Astrocyte (in vitro differentiated cells and primary cell): Measurements from ENCODE around the gene SIX3. TPM values are rescaled to one million over a fixed set of nuclear protein-coding genes. Genes with fewer than 3 reads are reported as not detected.

Experiments used
- DNase-seq: peaks from one replicate; pipeline ENCODE4 v3.0.0-alpha.2; 2010; ENCODE audit warnings: low read depth
- FAIRE-seq: peaks from 2 replicates; lab custom pipeline; 2011; peaks lifted over from hg19 to GRCh38; lab: Jason Lieb, UNC
- H2AFZ ChIP-seq: 2 replicates; pipeline ENCODE4 v1.6.0; 2012; ENCODE audit warnings: low read depth, low read length, inconsistent platforms
- H3K27ac ChIP-seq: 2 replicates; pipeline ENCODE4 v1.5.1; 2011; ENCODE audit warnings: low read depth, low read length, inconsistent platforms
- H3K27me3 ChIP-seq: 2 replicates; pipeline ENCODE4 v1.6.0; 2011; ENCODE audit warnings: low read length, inconsistent platforms; ENCODE audit not compliant: insufficient read depth
- H3K36me3 ChIP-seq: 2 replicates; pipeline ENCODE4 v1.5.1; 2011; ENCODE audit warnings: low read length, inconsistent platforms; ENCODE audit not compliant: insufficient read depth
- H3K4me1 ChIP-seq: 2 replicates; pipeline ENCODE4 v1.5.1; 2011; ENCODE audit warnings: low read length, inconsistent platforms; ENCODE audit not compliant: insufficient read depth
- H3K4me2 ChIP-seq: 2 replicates; pipeline ENCODE4 v1.6.0; 2012; ENCODE audit warnings: low read length, inconsistent platforms
- H3K4me3 ChIP-seq: 2 replicates; pipeline ENCODE4 v1.5.1; 2011; ENCODE audit warnings: low read depth, mild to moderate bottlenecking, low read length, inconsistent platforms; ENCODE audit not compliant: insufficient read depth
- H3K79me2 ChIP-seq: 2 replicates; pipeline ENCODE4 v1.6.0; 2012; ENCODE audit warnings: mild to moderate bottlenecking, low read length, inconsistent platforms; ENCODE audit not compliant: insufficient read depth
- H3K9ac ChIP-seq: 2 replicates; pipeline ENCODE4 v1.6.0; 2012; ENCODE audit warnings: mild to moderate bottlenecking, low read length, inconsistent platforms
- H3K9me3 ChIP-seq: 2 replicates; pipeline ENCODE4 v1.5.1; 2012; ENCODE audit warnings: low read depth, mild to moderate bottlenecking, low read length, inconsistent platforms; ENCODE audit not compliant: insufficient read depth
- H4K20me1 ChIP-seq: 2 replicates; pipeline ENCODE4 v1.6.0; 2012; ENCODE audit warnings: low read length, inconsistent platforms; ENCODE audit not compliant: insufficient read depth
- H3K27ac Mint-ChIP-seq: one replicate; pipeline ENCODE4 v1.8.0; 2021; ENCODE audit warnings: mild to moderate bottlenecking, mixed read lengths; ENCODE audit not compliant: unreplicated experiment
- H3K27me3 Mint-ChIP-seq: one replicate; pipeline ENCODE4 v1.8.0; 2021; ENCODE audit warnings: low read depth, mixed read lengths; ENCODE audit not compliant: unreplicated experiment
- H3K36me3 Mint-ChIP-seq: one replicate; pipeline ENCODE4 v1.8.0; 2021; ENCODE audit warnings: low read depth, mixed read lengths; ENCODE audit not compliant: unreplicated experiment
- H3K4me1 Mint-ChIP-seq: one replicate; pipeline ENCODE4 v1.8.0; 2021; ENCODE audit warnings: low read depth, mixed read lengths; ENCODE audit not compliant: unreplicated experiment
- H3K4me3 Mint-ChIP-seq: one replicate; pipeline ENCODE4 v1.8.0; 2021; ENCODE audit warnings: mild to moderate bottlenecking, moderate library complexity, mixed read lengths; ENCODE audit not compliant: unreplicated experiment
- H3K9me3 Mint-ChIP-seq: one replicate; pipeline ENCODE4 v1.8.0; 2021; ENCODE audit warnings: mild to moderate bottlenecking, mixed read lengths; ENCODE audit not compliant: unreplicated experiment
- EZH2 ChIP-seq: IDR thresholded peaks from 2 replicates; pipeline ENCODE4 v1.6.1; 2012; ENCODE audit warnings: mild to moderate bottlenecking, low read length, inconsistent platforms; ENCODE audit not compliant: insufficient read depth
- total RNA-seq: library from RNA; stranded (reverse); gene quantifications from 2 replicates; pipeline ENCODE4 v1.2.1, GENCODE V29; 2021
- TF ChIP-seq, protein P1 (sequence below): IDR thresholded peaks from 2 replicates; pipeline ENCODE4 v1.5.1; 2011; ENCODE audit warnings: low read depth, mild to moderate bottlenecking, inconsistent platforms, low read length, moderate library complexity; ENCODE audit not compliant: insufficient read depth

The SIX3 gene
- total RNA-seq, 1 donor from 2014 or later, result 1.7 TPM

DNA sequence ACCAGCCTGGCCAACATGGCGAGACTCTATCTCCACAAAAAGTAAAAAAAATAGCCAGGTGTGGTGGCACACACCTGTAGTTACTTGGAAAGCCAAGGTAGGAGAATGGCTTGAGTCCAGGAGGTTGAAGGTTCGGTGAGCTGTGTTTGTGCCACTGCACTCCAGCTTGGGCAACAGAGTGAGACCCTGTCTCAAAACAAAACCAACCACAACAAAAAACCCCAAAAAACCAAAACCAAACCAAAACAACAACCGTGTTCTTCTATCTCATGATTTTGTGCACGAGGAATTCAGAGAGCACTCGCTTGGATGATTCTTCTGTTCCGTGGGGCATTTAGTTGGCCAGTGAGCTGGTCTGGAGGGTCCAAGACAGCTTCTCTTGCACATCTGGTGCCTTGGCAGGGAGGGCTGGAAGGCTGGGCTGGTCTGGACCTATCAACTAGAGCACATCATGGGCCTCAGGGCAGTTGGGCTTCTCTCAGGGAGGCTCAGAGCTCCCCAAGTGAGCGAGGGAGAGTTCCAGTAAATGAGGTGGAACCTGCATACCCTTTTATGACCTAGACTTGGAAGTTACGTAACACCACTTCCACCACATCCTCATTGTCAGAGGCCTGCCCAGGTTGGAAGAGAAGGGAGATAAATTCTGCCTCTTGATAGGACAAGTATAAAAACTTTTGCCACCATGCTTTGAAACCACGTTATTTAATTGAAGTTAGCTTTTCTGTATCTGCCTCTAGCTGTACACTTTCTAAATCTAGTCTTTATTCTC lies 42.5 kb downstream of the SIX3 start:
- TF ChIP-seq EZH2, result no peak
- TF ChIP-seq, protein P1, sequence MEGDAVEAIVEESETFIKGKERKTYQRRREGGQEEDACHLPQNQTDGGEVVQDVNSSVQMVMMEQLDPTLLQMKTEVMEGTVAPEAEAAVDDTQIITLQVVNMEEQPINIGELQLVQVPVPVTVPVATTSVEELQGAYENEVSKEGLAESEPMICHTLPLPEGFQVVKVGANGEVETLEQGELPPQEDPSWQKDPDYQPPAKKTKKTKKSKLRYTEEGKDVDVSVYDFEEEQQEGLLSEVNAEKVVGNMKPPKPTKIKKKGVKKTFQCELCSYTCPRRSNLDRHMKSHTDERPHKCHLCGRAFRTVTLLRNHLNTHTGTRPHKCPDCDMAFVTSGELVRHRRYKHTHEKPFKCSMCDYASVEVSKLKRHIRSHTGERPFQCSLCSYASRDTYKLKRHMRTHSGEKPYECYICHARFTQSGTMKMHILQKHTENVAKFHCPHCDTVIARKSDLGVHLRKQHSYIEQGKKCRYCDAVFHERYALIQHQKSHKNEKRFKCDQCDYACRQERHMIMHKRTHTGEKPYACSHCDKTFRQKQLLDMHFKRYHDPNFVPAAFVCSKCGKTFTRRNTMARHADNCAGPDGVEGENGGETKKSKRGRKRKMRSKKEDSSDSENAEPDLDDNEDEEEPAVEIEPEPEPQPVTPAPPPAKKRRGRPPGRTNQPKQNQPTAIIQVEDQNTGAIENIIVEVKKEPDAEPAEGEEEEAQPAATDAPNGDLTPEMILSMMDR, result no peak

DNA sequence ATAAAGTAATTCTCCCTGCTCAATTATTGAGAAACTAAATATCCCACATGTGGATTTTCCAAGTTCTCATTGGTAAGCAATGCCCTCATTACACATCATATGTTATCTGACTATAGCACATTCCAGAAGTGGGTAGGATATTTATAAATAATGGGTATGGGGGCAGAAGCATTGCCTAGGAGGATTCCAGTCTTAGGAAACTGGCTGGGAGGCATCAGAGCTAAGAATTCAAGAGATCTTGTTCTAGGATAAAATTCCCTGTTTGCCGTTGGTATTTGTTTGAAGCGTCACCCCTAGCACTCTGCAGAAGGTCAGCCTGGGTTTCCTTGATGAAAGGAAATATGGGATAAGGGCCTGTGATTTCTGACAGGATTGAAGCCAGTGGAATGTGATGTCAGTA lies 47.7 kb downstream of the SIX3 start:
- no peak overlapping the region for H3K9ac ChIP-seq
- TF ChIP-seq EZH2, result no peak
- TF ChIP-seq, protein P1, result no peak
- H3K27me3 ChIP-seq, result peaks cover 25% of the 10 kb centered on the region
- peaks cover 28% of the 10 kb centered on the region for H3K27me3 Mint-ChIP-seq
- H3K27ac Mint-ChIP-seq, result no peak overlapping the region
- no peaks in the 10 kb centered on the region for H4K20me1 ChIP-seq
- H3K4me1 ChIP-seq, result no peaks in the 10 kb centered on the region
- H3K4me1 Mint-ChIP-seq, result no peaks in the 10 kb centered on the region
- H3K4me3 Mint-ChIP-seq, result no peak overlapping the region
- no peak overlapping the region for H2AFZ ChIP-seq
- no peaks in the 10 kb centered on the region for H3K36me3 Mint-ChIP-seq
- peaks cover 7% of the 10 kb centered on the region for H3K9me3 Mint-ChIP-seq
- no peaks in the 10 kb centered on the region for H3K79me2 ChIP-seq
- no peak overlapping the region for H3K4me2 ChIP-seq
- no peak overlapping the region for H3K27ac ChIP-seq
- no peaks in the 10 kb centered on the region for H3K36me3 ChIP-seq
- no peak for FAIRE-seq
- H3K4me3 ChIP-seq, result no peak overlapping the region
- no peak for DNase-seq
- H3K9me3 ChIP-seq, result peaks cover 10% of the 10 kb centered on the region

More for the DNA sequence above, 42.5 kb downstream of the SIX3 start:
- no peaks in the 10 kb centered on the region for H3K4me1 Mint-ChIP-seq
- H3K9me3 Mint-ChIP-seq, result no peaks in the 10 kb centered on the region
- H3K27ac ChIP-seq, result no peak overlapping the region
- DNase-seq, result no peak
- no peaks in the 10 kb centered on the region for H3K36me3 Mint-ChIP-seq
- H3K4me2 ChIP-seq, result no peak overlapping the region
- H3K9ac ChIP-seq, result no peak overlapping the region
- H3K27me3 ChIP-seq, result peaks cover 8% of the 10 kb centered on the region
- FAIRE-seq, result no peak
- H3K79me2 ChIP-seq, result no peaks in the 10 kb centered on the region
- H3K4me3 ChIP-seq, result no peak overlapping the region
- H2AFZ ChIP-seq, result no peak overlapping the region
- peaks cover 7% of the 10 kb centered on the region for H3K9me3 ChIP-seq
- H4K20me1 ChIP-seq, result no peaks in the 10 kb centered on the region
- no peaks in the 10 kb centered on the region for H3K36me3 ChIP-seq
- no peak overlapping the region for H3K4me3 Mint-ChIP-seq
- no peaks in the 10 kb centered on the region for H3K4me1 ChIP-seq
- H3K27me3 Mint-ChIP-seq, result peaks cover 13% of the 10 kb centered on the region
- H3K27ac Mint-ChIP-seq, result no peak overlapping the region

DNA sequence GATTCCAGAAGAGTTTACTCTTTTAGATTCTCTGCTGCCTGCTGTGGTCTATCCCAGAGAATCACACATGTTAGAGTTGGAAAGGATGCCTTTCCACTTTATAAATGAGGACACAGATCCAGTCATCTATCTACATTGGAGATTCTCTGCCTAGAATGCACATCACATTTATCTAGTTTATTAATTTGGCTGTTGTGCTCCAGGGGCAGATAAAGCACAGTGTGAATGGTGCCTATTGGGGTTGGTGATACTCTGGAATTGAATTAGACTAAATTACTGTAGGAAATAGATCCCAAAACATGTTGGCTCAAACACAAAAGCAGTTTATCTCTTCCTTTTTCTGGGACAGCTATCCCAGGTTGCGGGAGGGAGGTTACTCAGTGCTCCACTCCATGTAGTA lies 52.9 kb downstream of the SIX3 start:
- H3K36me3 Mint-ChIP-seq, result no peaks in the 10 kb centered on the region

More for the DNA sequence above, 52.9 kb downstream of the SIX3 start:
- peaks cover 65% of the 10 kb centered on the region for H3K27me3 Mint-ChIP-seq
- Histone ChIP-seq H3K4me2 (no peak overlapping the region), H2AFZ (no peak overlapping the region), H3K36me3 (no peaks in the 10 kb centered on the region), H3K4me1 (no peaks in the 10 kb centered on the region), H3K4me3 (no peak overlapping the region), H3K27ac (no peak overlapping the region), H3K9me3 (peaks cover 3% of the 10 kb centered on the region), H4K20me1 (no peaks in the 10 kb centered on the region), H3K79me2 (no peaks in the 10 kb centered on the region), H3K9ac (no peak overlapping the region), H3K27me3 (peaks cover 73% of the 10 kb centered on the region)
- H3K4me1 Mint-ChIP-seq, result no peaks in the 10 kb centered on the region
- TF ChIP-seq, protein P1, result no peak
- no peak for TF ChIP-seq EZH2
- peaks cover 9% of the 10 kb centered on the region for H3K9me3 Mint-ChIP-seq
- FAIRE-seq (no peak), DNase-seq (no peak)
- no peak overlapping the region for H3K4me3 Mint-ChIP-seq
- no peak overlapping the region for H3K27ac Mint-ChIP-seq
